Brain microvascular endothelial cell (primary cell): ENCODE data around the gene RBM19.

Experiments
- DNase-seq: peaks from one replicate; pipeline ENCODE4 v3.0.0-alpha.2; 2020
- H3K27ac ChIP-seq: fragments of 250-450 bp; sonication (Bioruptor Pico); 2 replicates; pipeline ENCODE4 v1.5.1; 2020; ENCODE audit warnings: mild to moderate bottlenecking, moderate library complexity
- H3K27me3 ChIP-seq: fragments of 250-450 bp; sonication (Bioruptor Pico); replicated peaks from 2 replicates; pipeline ENCODE4 v1.5.1; 2020; ENCODE audit warnings: mild to moderate bottlenecking
- H3K36me3 ChIP-seq: fragments of 250-450 bp; sonication (Bioruptor Pico); replicated peaks from 2 replicates; pipeline ENCODE4 v1.5.1; 2020; ENCODE audit warnings: mild to moderate bottlenecking
- H3K4me3 ChIP-seq: 2 replicates; pipeline ENCODE4 v1.5.1; 2011; ENCODE audit warnings: low read depth, mild to moderate bottlenecking, control low read depth, low read length, moderate library complexity
- in situ Hi-C: cut with HindIII; loops from 2 replicates; pipeline ENCODE4 v1.10.0; 2017; ENCODE audit warnings: low sequenced_read_pairs, low pct_ligation_motif_present
- TF ChIP-seq, protein P1 (sequence below): IDR thresholded peaks from 2 replicates; pipeline ENCODE4 v1.5.1; 2011; ENCODE audit warnings: low read depth, mild to moderate bottlenecking, moderate library complexity, low read length, control low read depth, inconsistent platforms; ENCODE audit errors: missing control alignments

RBM19 gene, protein sequence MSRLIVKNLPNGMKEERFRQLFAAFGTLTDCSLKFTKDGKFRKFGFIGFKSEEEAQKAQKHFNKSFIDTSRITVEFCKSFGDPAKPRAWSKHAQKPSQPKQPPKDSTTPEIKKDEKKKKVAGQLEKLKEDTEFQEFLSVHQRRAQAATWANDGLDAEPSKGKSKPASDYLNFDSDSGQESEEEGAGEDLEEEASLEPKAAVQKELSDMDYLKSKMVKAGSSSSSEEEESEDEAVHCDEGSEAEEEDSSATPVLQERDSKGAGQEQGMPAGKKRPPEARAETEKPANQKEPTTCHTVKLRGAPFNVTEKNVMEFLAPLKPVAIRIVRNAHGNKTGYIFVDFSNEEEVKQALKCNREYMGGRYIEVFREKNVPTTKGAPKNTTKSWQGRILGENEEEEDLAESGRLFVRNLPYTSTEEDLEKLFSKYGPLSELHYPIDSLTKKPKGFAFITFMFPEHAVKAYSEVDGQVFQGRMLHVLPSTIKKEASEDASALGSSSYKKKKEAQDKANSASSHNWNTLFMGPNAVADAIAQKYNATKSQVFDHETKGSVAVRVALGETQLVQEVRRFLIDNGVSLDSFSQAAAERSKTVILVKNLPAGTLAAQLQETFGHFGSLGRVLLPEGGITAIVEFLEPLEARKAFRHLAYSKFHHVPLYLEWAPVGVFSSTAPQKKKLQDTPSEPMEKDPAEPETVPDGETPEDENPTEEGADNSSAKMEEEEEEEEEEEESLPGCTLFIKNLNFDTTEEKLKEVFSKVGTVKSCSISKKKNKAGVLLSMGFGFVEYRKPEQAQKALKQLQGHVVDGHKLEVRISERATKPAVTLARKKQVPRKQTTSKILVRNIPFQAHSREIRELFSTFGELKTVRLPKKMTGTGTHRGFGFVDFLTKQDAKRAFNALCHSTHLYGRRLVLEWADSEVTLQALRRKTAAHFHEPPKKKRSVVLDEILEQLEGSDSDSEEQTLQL

GRCh38 chr12:113965951-113966797 lies at the start of gene RBM19:
TSS of gene RBM19 (minus strand) at chr12:113966325. CDS start at chr12:113966227, 98 bp downstream.
- peaks cover 5% of the 10 kb centered on the region for H3K36me3 ChIP-seq
- in situ Hi-C loops, result no loop called here
- TF ChIP-seq, protein P1, sequence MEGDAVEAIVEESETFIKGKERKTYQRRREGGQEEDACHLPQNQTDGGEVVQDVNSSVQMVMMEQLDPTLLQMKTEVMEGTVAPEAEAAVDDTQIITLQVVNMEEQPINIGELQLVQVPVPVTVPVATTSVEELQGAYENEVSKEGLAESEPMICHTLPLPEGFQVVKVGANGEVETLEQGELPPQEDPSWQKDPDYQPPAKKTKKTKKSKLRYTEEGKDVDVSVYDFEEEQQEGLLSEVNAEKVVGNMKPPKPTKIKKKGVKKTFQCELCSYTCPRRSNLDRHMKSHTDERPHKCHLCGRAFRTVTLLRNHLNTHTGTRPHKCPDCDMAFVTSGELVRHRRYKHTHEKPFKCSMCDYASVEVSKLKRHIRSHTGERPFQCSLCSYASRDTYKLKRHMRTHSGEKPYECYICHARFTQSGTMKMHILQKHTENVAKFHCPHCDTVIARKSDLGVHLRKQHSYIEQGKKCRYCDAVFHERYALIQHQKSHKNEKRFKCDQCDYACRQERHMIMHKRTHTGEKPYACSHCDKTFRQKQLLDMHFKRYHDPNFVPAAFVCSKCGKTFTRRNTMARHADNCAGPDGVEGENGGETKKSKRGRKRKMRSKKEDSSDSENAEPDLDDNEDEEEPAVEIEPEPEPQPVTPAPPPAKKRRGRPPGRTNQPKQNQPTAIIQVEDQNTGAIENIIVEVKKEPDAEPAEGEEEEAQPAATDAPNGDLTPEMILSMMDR, result peak; percentile 96
- peak; percentile 98 for DNase-seq
- H3K4me3 ChIP-seq, result peak within 1 kb of the TSS; percentile 96
- H3K27me3 ChIP-seq, result no peaks in the 10 kb centered on the region
- peak within 1 kb of the TSS; percentile 42 for H3K27ac ChIP-seq

DNA sequence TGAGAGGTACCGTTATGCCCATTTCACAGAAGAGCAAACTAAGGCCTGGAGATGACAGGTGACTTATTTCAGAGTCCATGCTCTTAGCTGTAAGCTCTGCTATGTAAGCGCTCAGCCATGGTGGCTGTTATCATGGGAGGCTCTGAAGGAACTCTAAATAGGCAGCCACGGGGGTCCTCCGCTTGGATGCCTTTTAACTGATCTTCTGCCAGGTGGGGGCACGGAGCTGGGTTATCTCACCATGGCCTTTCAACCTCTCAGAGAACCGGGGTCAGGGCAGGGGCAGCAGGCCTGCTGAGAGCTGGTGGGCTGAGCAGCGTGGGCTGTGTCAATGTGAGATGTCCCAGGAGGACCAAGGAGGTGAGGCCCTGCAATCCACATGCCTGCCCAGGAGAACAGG lies 49.7 kb upstream of the RBM19 start:
- Histone ChIP-seq H3K36me3 (no peaks in the 10 kb centered on the region), H3K27ac (no peak overlapping the region), H3K27me3 (no peaks in the 10 kb centered on the region), H3K4me3 (no peak overlapping the region)
- TF ChIP-seq, protein P1, result no peak
- in situ Hi-C loops, result no loop called here
- no peak for DNase-seq

DNA sequence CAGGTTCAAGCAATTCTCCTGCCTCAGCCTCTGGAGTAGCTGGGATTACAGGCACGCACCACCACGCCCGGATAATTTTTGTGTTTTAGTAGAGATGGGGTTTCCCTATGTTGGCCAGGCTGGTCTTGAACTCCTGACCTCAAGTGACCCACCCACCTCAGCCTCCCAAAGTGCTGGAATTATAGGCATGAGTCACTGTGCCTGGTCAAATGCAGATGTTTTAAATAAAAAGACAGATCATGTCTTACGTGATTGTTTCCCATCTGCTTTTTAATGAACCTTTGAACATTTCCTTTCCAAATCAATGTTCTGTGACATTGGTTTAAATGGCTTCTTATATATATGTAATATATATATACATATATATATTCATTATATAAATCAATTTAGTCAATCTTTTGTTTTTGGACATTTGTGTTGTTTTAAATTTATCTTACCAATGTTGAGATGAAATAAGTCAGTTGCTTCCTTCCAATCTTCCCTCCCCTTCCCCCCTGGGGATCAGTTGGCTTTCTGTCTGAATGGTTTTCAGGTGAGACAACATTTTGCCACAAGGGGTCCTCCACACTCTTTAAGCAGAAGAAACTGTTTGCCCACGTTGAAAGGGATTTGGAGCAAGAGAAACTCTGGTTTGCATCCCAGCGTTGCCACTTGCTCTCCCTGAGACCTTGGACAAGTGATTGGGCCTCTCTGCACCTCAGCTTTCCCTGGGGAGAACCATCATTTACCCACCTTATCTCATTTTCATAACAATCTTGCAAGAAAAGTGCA lies 47.6 kb upstream of the RBM19 start:
- DNase-seq, result no peak
- in situ Hi-C loops, result no loop called here
- no peak overlapping the region for H3K4me3 ChIP-seq
- no peaks in the 10 kb centered on the region for H3K36me3 ChIP-seq
- H3K27me3 ChIP-seq, result no peaks in the 10 kb centered on the region
- TF ChIP-seq, protein P1, result no peak
- no peak overlapping the region for H3K27ac ChIP-seq

GRCh38 chr12:114012744-114013431 lies 46.8 kb upstream of the RBM19 start:
- Histone ChIP-seq H3K4me3 (no peak overlapping the region), H3K27ac (no peak overlapping the region), H3K36me3 (no peaks in the 10 kb centered on the region), H3K27me3 (no peaks in the 10 kb centered on the region)
- TF ChIP-seq, protein P1, result no peak
- no peak for DNase-seq
- in situ Hi-C loops, result no loop called here
